Stomach (tissue), 4 donors: ENCODE data around the gene PPP4R3A.

Experiments
- POLR2A ChIP-seq, 4 donors: fragments of 450-650 bp; IDR thresholded peaks; one replicate each; pipeline ENCODE4 v1.6.1; 2016; ENCODE audit warnings: antibody characterized with exemption in 4 of 4, control low read depth in 2 of 4, mild to moderate bottlenecking in 1 of 4, moderate library complexity in 1 of 4
- POLR2AphosphoS5 ChIP-seq, 3 donors: sonication (generic); formaldehyde crosslinking; IDR thresholded peaks; one replicate each; pipeline ENCODE4 v1.6.1; 2016; ENCODE audit warnings: antibody characterized with exemption in 3 of 3
- TF ChIP-seq, protein P1 (sequence below), 7 experiments: fragments of 450-650 bp in 4 of 7; fragments of 200-600 bp in 3 of 7; sonication (generic) in 3 of 7; IDR thresholded peaks; one replicate each; pipeline ENCODE4 v1.5.1; 2016 to 2019; ENCODE audit warnings: antibody characterized with exemption in 7 of 7, control low read depth in 2 of 7, mild to moderate bottlenecking in 1 of 7

DNA sequence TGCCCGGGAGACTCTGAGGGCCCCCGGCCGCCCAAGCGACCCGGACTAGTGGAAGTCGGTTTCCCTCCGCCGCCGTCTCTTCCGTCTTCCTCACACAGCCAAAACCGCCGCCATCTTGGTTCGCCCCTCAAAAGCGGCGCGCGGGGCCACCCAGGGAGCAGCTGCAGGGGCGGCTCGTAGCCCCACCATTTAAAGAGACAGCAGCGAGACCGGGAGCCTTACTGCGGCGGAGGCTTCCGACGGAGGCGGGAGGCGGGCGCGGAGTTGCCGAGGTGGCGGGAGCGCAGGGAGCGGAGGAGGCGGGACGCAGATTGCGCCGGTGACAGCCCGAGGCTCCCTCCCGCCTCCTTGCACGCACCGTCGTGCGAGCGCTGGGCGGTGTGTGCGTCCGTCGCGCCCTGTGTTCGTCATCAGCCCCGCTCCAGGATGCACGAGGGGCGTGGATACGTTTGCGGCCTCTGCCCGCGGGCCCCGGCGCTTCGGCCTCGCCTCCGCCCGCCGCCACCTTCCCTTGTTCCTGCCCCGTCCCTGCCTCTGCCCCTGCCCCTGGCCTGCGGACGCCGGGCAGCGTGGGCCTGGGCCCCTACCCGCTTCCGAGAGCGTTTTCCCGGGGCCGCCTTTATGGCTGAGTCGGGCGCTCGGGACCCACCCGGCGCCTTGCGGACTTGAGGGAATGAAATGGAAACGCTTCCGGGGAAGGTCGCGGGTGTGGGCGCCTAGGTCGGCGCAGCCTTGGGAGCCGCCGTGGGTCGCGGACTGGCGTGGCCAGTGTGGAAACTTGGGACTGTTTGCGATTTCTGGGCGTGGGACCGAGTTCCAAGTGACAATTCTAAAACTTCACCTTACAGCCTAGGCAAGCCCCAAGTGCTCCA is at the start of gene PPP4R3A:
- TF ChIP-seq, protein P1, sequence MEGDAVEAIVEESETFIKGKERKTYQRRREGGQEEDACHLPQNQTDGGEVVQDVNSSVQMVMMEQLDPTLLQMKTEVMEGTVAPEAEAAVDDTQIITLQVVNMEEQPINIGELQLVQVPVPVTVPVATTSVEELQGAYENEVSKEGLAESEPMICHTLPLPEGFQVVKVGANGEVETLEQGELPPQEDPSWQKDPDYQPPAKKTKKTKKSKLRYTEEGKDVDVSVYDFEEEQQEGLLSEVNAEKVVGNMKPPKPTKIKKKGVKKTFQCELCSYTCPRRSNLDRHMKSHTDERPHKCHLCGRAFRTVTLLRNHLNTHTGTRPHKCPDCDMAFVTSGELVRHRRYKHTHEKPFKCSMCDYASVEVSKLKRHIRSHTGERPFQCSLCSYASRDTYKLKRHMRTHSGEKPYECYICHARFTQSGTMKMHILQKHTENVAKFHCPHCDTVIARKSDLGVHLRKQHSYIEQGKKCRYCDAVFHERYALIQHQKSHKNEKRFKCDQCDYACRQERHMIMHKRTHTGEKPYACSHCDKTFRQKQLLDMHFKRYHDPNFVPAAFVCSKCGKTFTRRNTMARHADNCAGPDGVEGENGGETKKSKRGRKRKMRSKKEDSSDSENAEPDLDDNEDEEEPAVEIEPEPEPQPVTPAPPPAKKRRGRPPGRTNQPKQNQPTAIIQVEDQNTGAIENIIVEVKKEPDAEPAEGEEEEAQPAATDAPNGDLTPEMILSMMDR (IDR thresholded peaks at IDR 0.05): no peak
- TF ChIP-seq POLR2A (IDR thresholded peaks at IDR 0.05): peak in 2 of 4 donors; percentile 35 to 57
- TF ChIP-seq POLR2AphosphoS5 (IDR thresholded peaks at IDR 0.05): peak; percentile 90 to 98 (median 97)
